Measurements from ENCODE around the gene ADD1. TPM values are rescaled to one million over a fixed set of nuclear protein-coding genes. Genes with fewer than 3 reads are reported as not detected.
A peak's percentile ranks its signal among the peaks of the same experiment; 100 is the strongest.

ADD1 gene
- total RNA-seq, 1 donor from 2014 or later = 231 TPM

DNA sequence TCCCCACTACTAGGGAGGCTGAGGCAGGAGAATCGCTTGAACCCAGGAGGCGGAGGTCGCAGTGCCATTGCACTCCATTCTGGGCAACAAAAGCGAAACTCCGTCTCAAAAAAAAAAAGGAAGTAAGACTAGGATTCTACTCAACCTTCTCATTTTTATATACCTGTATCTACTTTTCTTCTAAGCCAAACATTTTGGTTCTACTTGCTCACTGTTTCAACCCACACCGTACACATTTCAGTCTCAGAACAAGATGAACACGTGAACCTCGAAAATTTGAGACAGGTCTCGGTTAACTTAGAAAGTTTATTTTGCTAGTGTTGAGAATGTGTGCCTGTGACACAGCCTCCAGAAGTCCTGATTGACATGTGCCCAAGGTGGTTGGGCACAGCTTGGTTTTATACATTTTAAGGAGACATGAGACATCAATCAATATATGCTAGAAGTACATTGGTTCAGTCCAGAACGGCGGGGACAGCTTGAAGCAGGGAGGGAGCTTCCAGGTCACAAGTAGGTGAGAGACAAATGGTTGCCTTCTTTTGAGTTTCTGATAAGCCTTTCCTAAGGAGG is 3.7 kb downstream of the ADD1 start:
- DNase-seq (ENCODE audit: missing footprints) (no peak), ATAC-seq (no peak)
- intact Hi-C loops (cut with DNase I) = no loop called here

DNA sequence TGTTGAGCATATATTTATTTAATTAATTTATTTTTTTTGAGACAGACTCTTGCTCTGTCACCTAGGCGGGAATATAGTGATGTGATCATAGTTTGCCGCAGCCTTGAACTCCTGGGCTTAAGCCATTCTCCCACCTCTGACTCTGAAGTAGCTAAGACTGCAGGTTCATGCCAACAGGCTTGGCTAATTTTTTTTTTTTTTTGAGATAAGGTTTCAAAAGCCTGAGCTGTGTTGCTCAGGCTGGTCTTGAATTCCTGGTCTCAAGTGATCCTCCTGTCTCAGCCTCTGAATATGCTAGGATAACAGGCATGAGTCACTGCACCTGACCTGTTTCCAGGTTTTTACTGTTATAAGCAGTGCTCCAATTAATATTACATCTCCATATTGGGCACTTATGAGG is 4.8 kb downstream of the ADD1 start:
- no peak for ATAC-seq
- DNase-seq (ENCODE audit: missing footprints) = no peak
- intact Hi-C loops (cut with DNase I) = no loop called here

DNA sequence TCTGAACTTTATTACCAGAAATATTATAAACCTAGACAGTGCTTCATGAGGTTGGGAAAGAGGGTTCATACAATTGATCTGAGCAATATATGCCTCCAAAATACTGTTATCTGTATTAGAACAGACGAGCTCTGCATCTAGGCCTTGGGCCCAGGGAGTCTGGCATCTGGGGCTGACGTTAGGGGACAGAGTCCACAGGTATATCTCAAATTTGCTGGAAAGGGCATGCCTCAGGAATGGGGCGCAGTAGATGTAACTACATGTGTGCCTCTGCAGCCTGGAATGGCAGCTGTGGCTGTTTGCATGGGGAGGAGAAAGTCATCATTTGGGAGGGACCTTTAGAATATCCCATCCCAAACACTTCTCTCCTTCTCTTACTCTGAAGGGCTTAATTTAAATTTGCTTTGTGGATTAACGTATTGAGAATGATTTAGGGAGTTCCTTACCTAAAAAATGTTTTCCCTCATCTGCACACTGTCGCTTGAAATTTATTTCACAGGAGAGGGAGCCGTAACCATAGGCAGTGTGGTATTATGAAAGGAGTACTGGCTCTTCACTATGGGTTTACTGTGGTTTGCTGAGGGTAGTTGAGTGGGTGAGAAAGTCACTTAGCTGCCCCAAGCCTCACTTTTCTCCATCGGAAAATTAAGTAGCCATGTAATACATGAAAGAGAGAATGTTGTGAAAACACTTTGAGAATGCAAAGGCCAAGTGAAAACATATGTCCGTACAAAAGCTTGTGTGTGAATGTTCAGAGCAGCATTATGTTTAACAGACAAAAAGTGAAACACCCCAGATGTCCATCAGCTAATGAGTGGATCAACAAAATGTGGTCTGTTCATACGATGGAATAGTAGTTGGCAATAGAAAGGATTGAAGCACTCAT is 5.9 kb downstream of the ADD1 start:
- intact Hi-C loops (cut with DNase I) = loop anchor here (5.0 kb wide), 1 partner anchor 38 kb away; no protein-coding TSS in a partner anchor
- no peak for ATAC-seq
- DNase-seq (ENCODE audit: missing footprints) = no peak

DNA sequence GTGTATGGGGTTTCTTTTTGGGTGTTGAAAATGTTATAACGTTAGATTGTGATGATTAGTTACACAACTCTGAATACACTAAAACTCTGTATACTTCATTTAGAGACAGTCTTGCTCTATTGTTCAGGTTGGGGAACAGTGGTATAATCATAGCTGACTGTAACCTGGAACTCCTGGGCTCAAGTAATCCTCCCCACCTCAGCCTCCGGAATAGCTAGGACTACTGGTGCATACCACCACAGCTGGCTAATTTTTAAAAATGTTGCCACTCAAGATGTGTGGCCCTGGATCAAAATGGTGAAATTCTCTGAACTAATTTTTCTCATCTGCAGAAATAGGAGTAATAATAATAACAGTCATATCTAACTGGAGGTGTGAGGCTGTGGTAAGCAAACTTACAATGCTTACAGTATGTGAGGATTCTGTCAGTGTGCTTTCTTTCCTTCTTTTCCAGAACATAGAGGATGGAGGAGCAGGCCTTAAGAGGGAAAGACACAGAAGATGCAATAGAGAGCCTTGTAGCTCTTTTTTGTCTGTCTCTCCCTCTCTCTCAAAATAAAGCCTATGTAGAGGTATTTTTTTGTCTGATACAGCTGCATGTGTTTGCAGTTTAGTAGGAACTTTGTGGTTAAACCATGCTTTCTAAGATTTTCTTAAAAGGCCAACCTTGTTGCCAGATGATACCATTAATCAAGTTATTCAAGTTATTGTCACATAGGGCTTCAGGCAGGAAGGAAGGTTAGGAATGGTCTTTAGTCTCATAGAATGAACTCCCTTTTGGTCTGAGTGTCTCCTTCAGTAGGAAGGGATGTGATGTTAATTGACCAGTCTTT is 7.5 kb downstream of the ADD1 start:
- intact Hi-C loops (cut with DNase I) = loop anchor here (5.0 kb wide), 1 partner anchor 36 kb away; no protein-coding TSS in a partner anchor
- no peak for DNase-seq (ENCODE audit: missing footprints)
- no peak for ATAC-seq

DNA sequence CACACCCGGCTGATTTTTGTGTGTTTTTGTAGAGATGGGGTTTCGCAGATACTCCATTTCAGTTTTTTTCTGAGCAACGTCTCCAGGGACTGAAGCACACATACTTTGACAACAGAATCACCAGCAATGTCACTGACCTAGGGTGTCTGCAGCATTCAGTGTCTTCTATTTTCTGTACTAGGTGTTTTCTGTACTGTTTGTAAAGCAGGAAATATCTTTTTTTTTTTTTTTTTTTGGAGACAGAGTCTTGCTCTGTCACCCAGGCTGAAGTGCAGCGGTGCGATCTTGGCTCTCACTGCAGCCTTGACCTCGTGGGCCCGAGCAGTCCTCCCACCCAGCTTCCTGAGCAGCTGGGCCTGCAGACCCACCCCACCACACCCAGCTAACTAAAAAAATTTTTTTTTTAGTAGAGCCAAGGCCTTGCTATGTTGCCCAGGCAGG is 8.9 kb downstream of the ADD1 start:
- intact Hi-C loops (cut with DNase I) = loop anchor here (5.0 kb wide), 1 partner anchor 35 kb away; no protein-coding TSS in a partner anchor
- no peak for DNase-seq (ENCODE audit: missing footprints)
- peak; percentile 80 for ATAC-seq

DNA sequence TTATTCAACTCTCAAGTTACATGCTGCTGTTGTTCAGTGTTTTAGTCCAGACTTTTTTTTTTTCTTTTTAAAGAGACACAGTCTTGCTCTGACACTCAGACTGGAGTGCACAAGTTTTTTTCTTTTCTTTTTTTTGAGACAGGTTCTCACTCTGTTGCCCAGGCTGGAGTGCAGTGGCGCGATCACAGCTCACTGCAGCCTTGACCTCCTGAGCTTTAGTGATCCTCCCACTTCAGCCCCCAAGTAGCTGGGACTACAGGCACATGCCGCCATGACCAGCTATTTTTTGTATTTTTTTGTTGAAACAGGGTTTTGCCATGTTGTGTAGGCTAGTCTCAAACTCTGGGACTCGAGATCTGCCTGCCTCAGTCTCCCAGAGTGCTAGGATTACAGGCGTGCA is 11.9 kb downstream of the ADD1 start:
- ATAC-seq = no peak

DNA sequence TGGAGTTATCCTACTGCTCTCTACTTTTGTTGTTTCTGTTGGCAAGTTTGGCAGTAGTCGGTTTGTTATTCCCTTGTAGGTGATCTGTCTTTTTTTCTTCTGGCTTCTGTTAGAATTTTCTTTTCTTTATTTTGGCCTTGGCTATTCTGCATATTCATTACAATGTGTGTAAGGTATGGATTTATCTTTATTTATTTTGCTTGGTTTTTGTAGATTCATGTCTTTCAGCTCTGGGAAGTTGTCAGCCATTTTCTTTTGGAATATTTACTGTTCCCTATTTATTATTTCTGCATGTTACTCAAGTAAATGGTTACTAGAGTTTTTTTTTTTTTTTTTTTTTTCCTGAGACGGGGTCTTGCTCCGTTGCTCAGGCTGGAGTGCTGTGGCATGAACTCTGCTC is 12.6 kb downstream of the ADD1 start:
- DNase-seq (ENCODE audit: missing footprints) (no peak), ATAC-seq (no peak)
- intact Hi-C loops (cut with DNase I) = no loop called here

More for the DNA sequence above, 11.9 kb downstream of the ADD1 start:
- no peak for DNase-seq (ENCODE audit: missing footprints)
- intact Hi-C loops (cut with DNase I) = no loop called here

DNA sequence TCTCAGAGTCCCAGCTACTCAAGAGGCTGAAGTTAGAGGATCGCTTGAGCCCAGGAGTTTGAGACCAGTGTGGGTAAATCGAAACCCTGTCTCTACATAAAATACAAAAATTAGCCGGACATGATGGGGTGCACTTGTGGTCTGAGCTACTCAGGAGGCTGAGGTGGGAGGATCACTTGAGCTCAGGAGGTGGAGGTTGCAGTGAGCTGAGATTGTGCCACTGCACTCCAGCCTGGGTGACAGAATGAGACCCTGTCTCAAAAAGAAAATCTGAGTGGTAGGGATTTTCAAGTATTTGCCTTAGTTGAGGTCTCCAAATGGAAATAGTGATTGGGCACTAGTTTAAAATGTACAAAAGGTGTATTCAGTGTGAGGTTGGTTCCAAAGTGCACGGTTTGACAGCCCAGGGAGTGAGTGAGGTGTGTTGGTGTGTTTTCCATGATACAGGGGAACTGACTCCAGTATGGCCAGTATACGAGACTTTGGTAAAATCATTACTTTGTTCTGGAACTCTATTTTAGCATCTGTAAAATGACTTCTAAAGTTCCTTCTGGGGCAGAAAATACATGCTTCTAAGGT is 13.8 kb downstream of the ADD1 start:
- intact Hi-C loops (cut with DNase I) = no loop called here
- no peak for ATAC-seq
- no peak for DNase-seq (ENCODE audit: missing footprints)

DNA sequence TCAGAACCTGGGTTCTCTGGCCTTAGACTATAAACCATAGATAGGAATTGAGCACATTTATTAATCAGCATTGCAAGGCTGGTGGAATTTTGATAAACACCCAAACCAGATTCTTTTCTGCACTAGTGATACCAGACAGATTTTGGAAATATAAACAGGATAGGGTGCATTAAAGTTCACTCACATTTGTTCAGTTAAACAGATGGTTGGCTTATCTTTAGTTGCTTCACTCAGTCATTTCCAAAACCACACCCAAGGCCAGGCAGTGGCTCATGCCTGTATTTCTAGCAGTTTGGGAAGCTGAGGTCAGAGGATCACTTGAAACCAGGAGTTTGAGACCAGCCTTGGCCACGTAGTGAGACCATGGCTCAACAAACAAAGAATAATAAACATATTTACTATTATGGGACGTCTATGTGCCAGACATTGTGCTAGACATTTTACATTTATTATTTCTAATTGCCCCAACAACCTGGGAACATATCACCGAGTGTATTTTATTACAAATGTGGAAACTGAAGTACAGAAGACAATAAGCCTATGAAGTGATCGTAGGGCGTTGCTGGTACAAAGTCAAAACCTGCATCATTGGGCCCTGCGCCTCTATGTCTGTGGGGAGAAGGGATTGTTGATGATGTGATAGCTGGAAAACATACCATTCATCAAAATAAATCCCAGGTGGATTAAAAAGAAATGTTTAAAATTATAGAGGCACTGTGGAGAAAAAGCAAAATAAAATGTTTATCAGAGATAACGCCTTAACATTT is 15.0 kb downstream of the ADD1 start:
- intact Hi-C loops (cut with DNase I) = no loop called here
- DNase-seq (ENCODE audit: missing footprints) (no peak), ATAC-seq (peak; percentile 65)

DNA sequence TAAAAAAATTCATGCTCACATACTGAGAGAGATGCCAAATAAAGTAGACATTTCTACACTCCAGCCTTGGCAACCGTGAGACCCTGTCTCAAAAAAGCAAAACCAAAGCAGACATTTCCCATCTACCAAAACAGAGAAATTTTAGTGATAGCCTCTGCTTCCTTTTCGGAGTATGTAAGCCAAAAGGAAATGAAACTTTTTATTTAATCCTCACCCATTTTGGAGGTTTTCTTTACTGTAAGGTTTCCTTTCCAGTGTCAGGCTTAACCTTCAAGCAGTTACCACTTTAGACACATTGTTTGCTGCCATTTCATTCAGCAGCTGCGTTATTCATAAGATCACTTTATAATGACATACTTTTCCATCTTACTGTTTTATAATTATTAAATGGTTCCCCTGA is 15.9 kb downstream of the ADD1 start:
- ATAC-seq (no peak), DNase-seq (ENCODE audit: missing footprints) (no peak)
- intact Hi-C loops (cut with DNase I) = no loop called here

DNA sequence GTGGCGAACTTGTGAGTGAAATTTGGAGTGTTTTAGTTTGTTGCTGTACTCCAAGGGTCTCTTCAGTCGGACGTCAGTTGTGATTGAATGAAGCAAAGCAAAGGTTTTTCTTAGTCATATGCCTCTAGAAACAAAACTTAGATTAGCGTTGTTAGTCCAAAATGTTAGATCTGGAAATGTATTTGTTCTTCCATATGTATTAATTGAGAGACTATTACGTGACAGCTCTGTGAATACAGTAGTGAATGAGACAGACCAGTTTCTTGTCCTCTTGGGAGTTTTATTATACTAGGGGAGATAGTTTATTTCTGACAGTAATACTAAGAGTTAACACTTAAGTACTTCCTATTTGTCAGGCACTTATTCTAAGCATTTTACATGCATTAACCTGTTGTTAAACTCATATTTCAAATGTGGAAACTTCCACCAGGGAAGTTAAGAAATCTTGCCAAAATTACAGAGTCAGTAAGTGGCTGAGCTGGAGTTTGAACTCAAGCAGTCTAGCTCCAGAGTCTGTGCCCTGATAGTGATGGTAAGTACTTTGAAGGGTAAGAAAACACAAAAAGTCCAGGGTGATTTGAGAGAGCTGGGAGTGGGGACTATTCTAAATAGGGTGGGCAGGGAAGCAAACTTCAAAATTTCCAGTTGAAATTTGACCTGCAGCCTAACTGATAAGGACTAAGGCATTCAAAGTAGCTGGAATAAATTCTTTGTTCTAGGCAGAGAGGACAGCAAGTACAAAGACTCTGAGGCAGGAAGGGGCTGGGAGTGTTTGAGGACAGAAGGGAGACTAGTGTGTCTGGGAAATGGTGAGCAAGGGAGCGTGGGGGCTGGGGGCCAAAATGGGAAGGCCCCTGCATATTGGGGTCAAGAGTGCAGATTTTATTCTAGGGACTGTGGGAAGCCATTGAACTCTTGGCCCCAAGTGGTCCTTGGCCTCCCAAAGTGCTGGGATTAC is 17.0 kb downstream of the ADD1 start:
- intact Hi-C loops (cut with DNase I) = no loop called here

DNA sequence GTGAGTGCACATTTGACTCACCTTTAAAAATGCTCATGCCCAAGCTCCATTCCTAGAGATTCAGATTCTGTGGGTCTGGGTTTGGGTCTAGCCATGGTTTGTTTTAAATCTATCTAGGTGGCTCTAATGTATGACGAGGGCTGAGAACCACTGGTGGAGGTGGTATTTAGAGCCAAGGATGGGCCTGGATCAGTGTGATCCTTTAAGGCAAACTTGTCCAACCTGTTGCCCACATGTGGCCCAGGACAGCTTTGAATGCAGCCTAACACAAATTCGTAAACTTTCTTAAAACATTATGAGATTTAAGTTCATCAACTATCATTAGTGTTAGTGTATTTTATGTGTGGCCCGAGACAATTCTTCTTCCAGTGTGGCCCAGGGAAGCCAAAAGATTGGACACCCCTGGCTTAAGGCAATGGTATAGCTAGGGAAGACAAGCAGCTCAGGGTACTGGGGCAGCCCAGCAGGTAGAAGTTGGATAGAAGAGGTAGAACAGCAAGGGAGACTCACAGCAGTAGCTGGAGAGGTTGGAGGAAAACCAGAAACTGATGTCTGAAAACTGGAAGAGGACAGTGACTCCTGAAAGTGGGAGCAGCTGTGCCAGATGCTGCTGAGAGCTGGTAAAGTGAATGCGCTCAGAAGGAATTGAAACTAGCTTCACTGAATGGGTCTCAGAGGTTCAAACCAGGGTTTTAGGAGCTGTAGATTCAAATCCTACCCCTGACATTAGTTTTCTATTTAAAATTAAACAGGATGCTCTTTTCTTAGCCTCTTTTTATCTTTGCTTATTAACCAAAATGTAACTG is 18.2 kb downstream of the ADD1 start:
- peak; percentile 45 for ATAC-seq
- DNase-seq (ENCODE audit: missing footprints) = no peak
- intact Hi-C loops (cut with DNase I) = no loop called here

More for the DNA sequence above, 17.0 kb downstream of the ADD1 start:
- DNase-seq (ENCODE audit: missing footprints) (no peak), ATAC-seq (peak; percentile 57)

DNA sequence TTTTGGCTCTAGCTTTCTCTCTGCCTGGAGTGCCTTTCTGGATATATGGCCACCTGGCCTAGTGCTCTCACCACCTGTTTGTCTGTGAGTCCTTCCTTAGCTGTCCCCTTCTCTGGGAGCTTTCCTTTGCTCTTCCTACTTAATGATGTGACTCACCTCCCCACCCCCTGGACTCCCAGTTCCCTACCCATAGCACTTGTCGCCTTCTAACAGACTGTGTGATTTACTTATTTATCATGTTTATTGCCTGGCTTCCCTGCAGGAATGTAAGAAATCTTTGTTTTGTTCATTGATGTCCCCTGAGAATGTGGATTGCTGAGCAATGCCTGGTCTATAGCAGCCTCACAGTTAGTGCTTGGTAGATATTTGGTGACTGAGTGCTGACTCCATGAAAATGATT is 18.9 kb downstream of the ADD1 start:
- DNase-seq (ENCODE audit: missing footprints) = no peak
- ATAC-seq = no peak
- intact Hi-C loops (cut with DNase I) = no loop called here

DNA sequence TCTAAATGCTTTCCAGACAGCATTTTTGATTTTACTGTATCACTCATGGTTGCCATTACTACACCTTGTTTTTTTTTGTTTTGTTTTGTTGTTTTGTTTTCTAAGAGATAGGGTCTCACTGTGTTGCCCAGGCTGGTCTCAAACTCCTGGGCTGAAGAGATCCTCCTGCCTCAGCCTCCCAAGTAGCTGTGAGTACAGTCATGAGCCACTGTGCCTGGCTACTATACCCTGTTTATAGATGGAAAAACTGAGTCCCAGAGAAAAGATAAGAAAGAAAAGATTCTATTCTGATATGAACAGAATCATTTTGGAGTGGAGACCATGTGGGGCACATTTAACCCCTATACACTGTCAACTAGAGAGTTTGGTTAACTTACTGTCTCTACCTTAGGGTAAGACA is 20.0 kb downstream of the ADD1 start:
- intact Hi-C loops (cut with DNase I) = no loop called here
- no peak for ATAC-seq

DNA sequence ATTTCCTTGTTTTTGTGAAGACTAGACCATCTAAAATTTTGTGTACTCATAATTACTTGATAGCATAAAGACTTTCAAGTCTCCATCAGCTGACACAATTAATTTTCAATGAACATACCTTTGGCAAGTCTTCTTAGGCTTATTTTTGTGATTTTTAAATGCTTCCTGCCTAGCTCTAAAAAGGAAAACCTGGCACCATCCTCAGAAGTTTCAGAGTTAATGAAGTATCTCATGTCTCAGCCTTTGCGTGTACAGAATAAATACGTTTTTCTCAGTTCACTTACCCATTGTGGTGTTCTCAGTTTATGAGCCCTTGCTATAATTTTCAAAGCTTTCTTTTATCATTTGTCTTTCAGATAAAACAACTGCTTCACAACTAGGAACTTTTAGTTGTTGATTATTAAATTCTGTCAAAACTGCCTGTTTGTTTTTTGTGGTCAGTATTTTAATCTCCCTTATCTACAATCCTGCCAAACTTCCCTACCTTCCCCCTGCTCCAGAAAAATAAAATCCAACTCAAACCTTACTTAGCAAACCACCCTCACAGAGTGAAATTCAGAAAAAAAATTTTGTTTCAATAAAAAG is 21.6 kb downstream of the ADD1 start:
- no peak for ATAC-seq
- no peak for DNase-seq (ENCODE audit: missing footprints)
- intact Hi-C loops (cut with DNase I) = no loop called here

More for the DNA sequence above, 20.0 kb downstream of the ADD1 start:
- no peak for DNase-seq (ENCODE audit: missing footprints)
